SK-N-SH (cell line): Measurements from ENCODE around the gene MUC12. TPM values are rescaled to one million over a fixed set of nuclear protein-coding genes. Genes with fewer than 3 reads are reported as not detected.

Experiments
- CTCF ChIA-PET: fragments of 300-600, 350-600 bp; formaldehyde crosslinking; extraction: SDS; loops from one replicate; lab custom pipeline; 2021; lab: Yijun Ruan, JAX
- POLR2A ChIA-PET: fragments of 350-600 bp; sonication (Branson Sonifier 250); formaldehyde crosslinking; extraction: SDS; loops from one replicate; lab custom pipeline; 2020; ENCODE audit warnings: antibody characterized with exemption, inconsistent platforms; lab: Yijun Ruan, JAX
- DNase-seq: peaks from one replicate; pipeline ENCODE4 v3.0.0; 2012
- H2AFZ ChIP-seq: fragments of 200-600 bp; sonication (generic); 2 replicates; pipeline ENCODE4 v1.8.1; 2016; ENCODE audit warnings: antibody characterized with exemption, mild to moderate bottlenecking, low read depth
- H3F3A ChIP-seq: fragments of 200-600 bp; sonication (generic); replicated peaks from 2 replicates; pipeline ENCODE3; 2016; ENCODE audit warnings: antibody characterized with exemption, mild to moderate bottlenecking; ENCODE audit not compliant: insufficient read depth
- H3K27ac ChIP-seq, 2 experiments: fragments of 200-500 bp in 1 of 2; fragments of 200-600 bp in 1 of 2; sonication (Bioruptor generic) in 1 of 2; sonication (generic), shearing (Covaris generic) in 1 of 2; 2 replicates each; pipeline versions ENCODE4 v1.5.1 to v1.6.1; 2014 to 2016; ENCODE audit warnings: low read depth in 2 of 2, inconsistent platforms in 1 of 2, low read length in 1 of 2, mild to moderate bottlenecking in 1 of 2, mixed read lengths in 1 of 2
- H3K27me3 ChIP-seq: fragments of 200-600 bp; sonication (generic), shearing (Covaris generic); 2 replicates; pipeline ENCODE4 v1.6.1; 2016; ENCODE audit warnings: mixed run types; ENCODE audit not compliant: insufficient read depth
- H3K36me3 ChIP-seq, 2 experiments: fragments of 200-500 bp in 1 of 2; fragments of 200-600 bp in 1 of 2; sonication (Bioruptor generic) in 1 of 2; sonication (generic) in 1 of 2; replicated peaks in 1 of 2; 2 replicates each; pipeline versions ENCODE3 to v1.5.1; 2014 to 2016; ENCODE audit warnings: low read length in 1 of 2, mild to moderate bottlenecking in 1 of 2; ENCODE audit not compliant: insufficient read depth in 2 of 2, control insufficient read depth in 1 of 2
- H3K4me1 ChIP-seq, 2 experiments: fragments of 200-500 bp in 1 of 2; fragments of 200-600 bp in 1 of 2; sonication (Bioruptor generic) in 1 of 2; sonication (generic), shearing (Covaris generic) in 1 of 2; 2 replicates each; pipeline versions ENCODE4 v1.5.1 to v1.6.1; 2014 to 2016; ENCODE audit warnings: low read depth in 1 of 2, low read length in 1 of 2, mixed run types in 1 of 2; ENCODE audit not compliant: insufficient read depth in 2 of 2, control insufficient read depth in 1 of 2
- H3K4me2 ChIP-seq: fragments of 200-600 bp; sonication (generic), shearing (Covaris generic); 2 replicates; pipeline ENCODE4 v1.6.1; 2017; ENCODE audit warnings: mixed run types
- H3K4me3 ChIP-seq, 2 experiments: fragments of 200-500 bp in 1 of 2; fragments of 200-600 bp in 1 of 2; sonication (Bioruptor generic) in 1 of 2; sonication (generic), shearing (Covaris generic) in 1 of 2; 2 replicates each; pipeline versions ENCODE4 v1.5.1 to v1.8.1; 2014 to 2016; ENCODE audit warnings: low read depth in 2 of 2, inconsistent platforms in 1 of 2, low read length in 1 of 2, mild to moderate bottlenecking in 1 of 2, mixed read lengths in 1 of 2, moderate library complexity in 1 of 2
- H3K79me2 ChIP-seq: fragments of 200-600 bp; sonication (generic); 2 replicates; pipeline ENCODE4 v1.8.1; 2017; ENCODE audit warnings: mild to moderate bottlenecking; ENCODE audit not compliant: insufficient read depth
- H3K9ac ChIP-seq: fragments of 200-600 bp; sonication (generic); 2 replicates; pipeline ENCODE4 v1.6.1; 2017; ENCODE audit warnings: mixed run types
- H3K9me2 ChIP-seq: fragments of 200-600 bp; sonication (generic); 2 replicates; pipeline ENCODE4 v1.6.1; 2017; ENCODE audit warnings: mixed run types
- H3K9me3 ChIP-seq: fragments of 200-600 bp; sonication (generic); 2 replicates; pipeline ENCODE4 v1.6.1; 2017; ENCODE audit warnings: mixed run types, mild to moderate bottlenecking, moderate library complexity
- H4K20me1 ChIP-seq: fragments of 200-600 bp; sonication (generic); 2 replicates; pipeline ENCODE4 v1.6.1; 2017; ENCODE audit warnings: mild to moderate bottlenecking, mixed run types; ENCODE audit not compliant: insufficient read depth
- CHD2 ChIP-seq: fragments of 150-350 bp; IDR thresholded peaks from 2 replicates; pipeline ENCODE4 v1.6.1; 2018; ENCODE audit warnings: low read length; ENCODE audit not compliant: partially characterized antibody
- FOSL2 ChIP-seq: IDR thresholded peaks from 2 replicates; pipeline ENCODE4 v1.4.0; 2012; ENCODE audit warnings: low read depth, mild to moderate bottlenecking, moderate library complexity, borderline replicate concordance
- GABPA ChIP-seq: IDR thresholded peaks from 2 replicates; pipeline ENCODE4 v1.4.0; 2012; ENCODE audit warnings: low read depth, mild to moderate bottlenecking
- JUND ChIP-seq: IDR thresholded peaks from 2 replicates; pipeline ENCODE4 v1.4.0; 2012
- MEF2A ChIP-seq: IDR thresholded peaks from 2 replicates; pipeline ENCODE4 v1.4.0; 2012; ENCODE audit warnings: low read depth, borderline replicate concordance
- NFIC ChIP-seq: IDR thresholded peaks from 2 replicates; pipeline ENCODE4 v1.4.0; 2012; ENCODE audit warnings: borderline replicate concordance
- NRF1 ChIP-seq: IDR thresholded peaks from 2 replicates; pipeline ENCODE4 v1.6.1; 2012; ENCODE audit warnings: low read depth, mild to moderate bottlenecking, low read length
- RAD21 ChIP-seq: IDR thresholded peaks from 2 replicates; pipeline ENCODE4 v1.6.1; 2012; ENCODE audit warnings: mild to moderate bottlenecking, low read length
- RCOR1 ChIP-seq: fragments of 150-350 bp; IDR thresholded peaks from 2 replicates; pipeline ENCODE4 v1.6.1; 2017; ENCODE audit warnings: antibody characterized with exemption, low read length
- RFX5 ChIP-seq: IDR thresholded peaks from 2 replicates; pipeline ENCODE4 v1.6.1; 2012; ENCODE audit warnings: mild to moderate bottlenecking, improper control_type of control experiment, low read length
- SIN3A ChIP-seq: IDR thresholded peaks from 2 replicates; pipeline ENCODE4 v1.6.1; 2012; ENCODE audit warnings: low read depth, mild to moderate bottlenecking, low read length, moderate library complexity, borderline replicate concordance
- SMC3 ChIP-seq: IDR thresholded peaks from 2 replicates; pipeline ENCODE4 v1.6.1; 2012; ENCODE audit warnings: low read depth, low read length, improper control_type of control experiment
- TAF1 ChIP-seq: IDR thresholded peaks from 2 replicates; pipeline ENCODE4 v1.6.1; 2012; ENCODE audit warnings: low read depth, mild to moderate bottlenecking, low read length, moderate library complexity, borderline replicate concordance
- TCF12 ChIP-seq: IDR thresholded peaks from 2 replicates; pipeline ENCODE4 v1.4.0; 2012
- WGBS: methylation state at CpG from one replicate; pipeline ENCODE4 v1.1.6; 2017; ENCODE audit warnings: low lambda C conversion rate; 5-methylcytosine and 5-hydroxymethylcytosine counted together
- polyA plus RNA-seq, 3 experiments: library from polyadenylated mRNA; depleted of rRNA; stranded (reverse); fragments of >200 nt; gene quantifications; 2 replicates each; pipeline ENCODE4 v1.2.3, GENCODE V29; 2012
- TF ChIP-seq, protein P1 (sequence below): IDR thresholded peaks from 2 replicates; pipeline ENCODE4 v1.4.0; 2012; ENCODE audit warnings: low read depth, borderline replicate concordance
- TF ChIP-seq, protein P2 (sequence below): IDR thresholded peaks from 2 replicates; pipeline ENCODE4; 2012
- TF ChIP-seq, protein P3 (sequence below): IDR thresholded peaks from 2 replicates; pipeline ENCODE4 v1.6.1; 2012; ENCODE audit warnings: mild to moderate bottlenecking, low read depth, low read length, moderate library complexity
- TF ChIP-seq, protein P4 (sequence below): fragments of 150-350 bp; IDR thresholded peaks from 2 replicates; pipeline ENCODE4 v1.6.1; 2016; ENCODE audit warnings: mild to moderate bottlenecking, low read depth, low read length
- TF ChIP-seq, protein P5 (sequence below): IDR thresholded peaks from 2 replicates; pipeline ENCODE4 v1.4.0; 2012; ENCODE audit warnings: low read depth

MUC12 gene
- polyA plus RNA-seq, 1 of the 3 experiments (the other 2 are of a cell fraction): not detected

DNA sequence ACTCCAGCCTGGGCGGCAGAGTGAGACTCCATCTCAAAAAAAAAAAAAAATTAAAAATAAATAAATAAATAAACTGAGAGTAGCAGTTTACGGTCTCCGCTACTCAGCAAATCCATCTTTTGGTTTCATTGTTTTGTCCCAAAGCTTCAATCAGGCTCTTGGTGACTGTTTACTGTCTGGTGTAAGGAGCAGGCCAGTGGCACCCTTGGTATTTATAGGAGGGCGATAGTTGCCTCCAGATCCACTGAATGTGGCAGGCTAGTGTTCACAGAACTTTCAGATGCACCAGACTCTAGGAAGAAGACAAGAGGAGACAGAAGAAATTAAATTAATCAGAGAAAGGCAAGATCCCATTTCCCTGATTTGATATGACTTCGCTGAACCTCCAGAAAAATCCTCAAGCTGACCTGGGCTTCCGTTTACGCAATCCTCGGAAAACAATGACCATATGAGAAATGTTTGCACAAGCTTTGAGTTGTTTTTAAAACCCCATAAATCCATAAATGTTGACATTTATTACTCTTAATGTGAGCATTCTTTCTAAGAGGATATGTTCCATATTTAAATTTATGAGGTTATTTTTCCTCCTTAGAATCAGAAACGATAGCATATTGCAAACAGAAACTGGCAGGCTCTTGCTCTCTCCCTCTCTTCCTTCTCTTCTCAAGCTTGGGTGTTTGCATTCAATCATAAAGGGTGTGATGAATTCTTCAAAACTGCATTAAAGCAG, 27.2 kb upstream of the MUC12 start:
- DNase-seq: no peak
- H3K4me1 ChIP-seq: no peaks in the 10 kb centered on the region
- H3F3A ChIP-seq: no peaks in the 10 kb centered on the region
- H3K36me3 ChIP-seq: no peaks in the 10 kb centered on the region
- ChIA-PET POLR2A (no interaction called here), CTCF (interaction anchor here (0.9 to 2.9 kb wide), 5 partner anchors 48 to 373 kb away, joined by 3 to 9 read pairs (median 3); no protein-coding TSS in a partner anchor)
- H3K27me3 ChIP-seq: peaks cover 46% of the 10 kb centered on the region
- H3K9me2 ChIP-seq: no peaks in the 10 kb centered on the region
- H3K79me2 ChIP-seq: no peaks in the 10 kb centered on the region
- no peaks in the 10 kb centered on the region for H3K9me3 ChIP-seq
- TF ChIP-seq MEF2A: no peak
- TF ChIP-seq NFIC: no peak
- TF ChIP-seq GABPA: no peak
- TF ChIP-seq RFX5: no peak
- no peak for TF ChIP-seq FOSL2
- no peak for TF ChIP-seq RCOR1
- TF ChIP-seq, protein P1, sequence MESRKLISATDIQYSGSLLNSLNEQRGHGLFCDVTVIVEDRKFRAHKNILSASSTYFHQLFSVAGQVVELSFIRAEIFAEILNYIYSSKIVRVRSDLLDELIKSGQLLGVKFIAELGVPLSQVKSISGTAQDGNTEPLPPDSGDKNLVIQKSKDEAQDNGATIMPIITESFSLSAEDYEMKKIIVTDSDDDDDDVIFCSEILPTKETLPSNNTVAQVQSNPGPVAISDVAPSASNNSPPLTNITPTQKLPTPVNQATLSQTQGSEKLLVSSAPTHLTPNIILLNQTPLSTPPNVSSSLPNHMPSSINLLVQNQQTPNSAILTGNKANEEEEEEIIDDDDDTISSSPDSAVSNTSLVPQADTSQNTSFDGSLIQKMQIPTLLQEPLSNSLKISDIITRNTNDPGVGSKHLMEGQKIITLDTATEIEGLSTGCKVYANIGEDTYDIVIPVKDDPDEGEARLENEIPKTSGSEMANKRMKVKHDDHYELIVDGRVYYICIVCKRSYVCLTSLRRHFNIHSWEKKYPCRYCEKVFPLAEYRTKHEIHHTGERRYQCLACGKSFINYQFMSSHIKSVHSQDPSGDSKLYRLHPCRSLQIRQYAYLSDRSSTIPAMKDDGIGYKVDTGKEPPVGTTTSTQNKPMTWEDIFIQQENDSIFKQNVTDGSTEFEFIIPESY: no peak
- TF ChIP-seq JUND: no peak
- TF ChIP-seq, protein P2, sequence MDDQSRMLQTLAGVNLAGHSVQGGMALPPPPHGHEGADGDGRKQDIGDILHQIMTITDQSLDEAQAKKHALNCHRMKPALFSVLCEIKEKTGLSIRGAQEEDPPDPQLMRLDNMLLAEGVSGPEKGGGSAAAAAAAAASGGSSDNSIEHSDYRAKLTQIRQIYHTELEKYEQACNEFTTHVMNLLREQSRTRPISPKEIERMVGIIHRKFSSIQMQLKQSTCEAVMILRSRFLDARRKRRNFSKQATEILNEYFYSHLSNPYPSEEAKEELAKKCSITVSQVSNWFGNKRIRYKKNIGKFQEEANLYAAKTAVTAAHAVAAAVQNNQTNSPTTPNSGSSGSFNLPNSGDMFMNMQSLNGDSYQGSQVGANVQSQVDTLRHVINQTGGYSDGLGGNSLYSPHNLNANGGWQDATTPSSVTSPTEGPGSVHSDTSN: no peak
- TF ChIP-seq, protein P3, sequence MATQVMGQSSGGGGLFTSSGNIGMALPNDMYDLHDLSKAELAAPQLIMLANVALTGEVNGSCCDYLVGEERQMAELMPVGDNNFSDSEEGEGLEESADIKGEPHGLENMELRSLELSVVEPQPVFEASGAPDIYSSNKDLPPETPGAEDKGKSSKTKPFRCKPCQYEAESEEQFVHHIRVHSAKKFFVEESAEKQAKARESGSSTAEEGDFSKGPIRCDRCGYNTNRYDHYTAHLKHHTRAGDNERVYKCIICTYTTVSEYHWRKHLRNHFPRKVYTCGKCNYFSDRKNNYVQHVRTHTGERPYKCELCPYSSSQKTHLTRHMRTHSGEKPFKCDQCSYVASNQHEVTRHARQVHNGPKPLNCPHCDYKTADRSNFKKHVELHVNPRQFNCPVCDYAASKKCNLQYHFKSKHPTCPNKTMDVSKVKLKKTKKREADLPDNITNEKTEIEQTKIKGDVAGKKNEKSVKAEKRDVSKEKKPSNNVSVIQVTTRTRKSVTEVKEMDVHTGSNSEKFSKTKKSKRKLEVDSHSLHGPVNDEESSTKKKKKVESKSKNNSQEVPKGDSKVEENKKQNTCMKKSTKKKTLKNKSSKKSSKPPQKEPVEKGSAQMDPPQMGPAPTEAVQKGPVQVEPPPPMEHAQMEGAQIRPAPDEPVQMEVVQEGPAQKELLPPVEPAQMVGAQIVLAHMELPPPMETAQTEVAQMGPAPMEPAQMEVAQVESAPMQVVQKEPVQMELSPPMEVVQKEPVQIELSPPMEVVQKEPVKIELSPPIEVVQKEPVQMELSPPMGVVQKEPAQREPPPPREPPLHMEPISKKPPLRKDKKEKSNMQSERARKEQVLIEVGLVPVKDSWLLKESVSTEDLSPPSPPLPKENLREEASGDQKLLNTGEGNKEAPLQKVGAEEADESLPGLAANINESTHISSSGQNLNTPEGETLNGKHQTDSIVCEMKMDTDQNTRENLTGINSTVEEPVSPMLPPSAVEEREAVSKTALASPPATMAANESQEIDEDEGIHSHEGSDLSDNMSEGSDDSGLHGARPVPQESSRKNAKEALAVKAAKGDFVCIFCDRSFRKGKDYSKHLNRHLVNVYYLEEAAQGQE: no peak
- TF ChIP-seq TCF12: no peak
- no peak for TF ChIP-seq RAD21
- TF ChIP-seq, protein P4, sequence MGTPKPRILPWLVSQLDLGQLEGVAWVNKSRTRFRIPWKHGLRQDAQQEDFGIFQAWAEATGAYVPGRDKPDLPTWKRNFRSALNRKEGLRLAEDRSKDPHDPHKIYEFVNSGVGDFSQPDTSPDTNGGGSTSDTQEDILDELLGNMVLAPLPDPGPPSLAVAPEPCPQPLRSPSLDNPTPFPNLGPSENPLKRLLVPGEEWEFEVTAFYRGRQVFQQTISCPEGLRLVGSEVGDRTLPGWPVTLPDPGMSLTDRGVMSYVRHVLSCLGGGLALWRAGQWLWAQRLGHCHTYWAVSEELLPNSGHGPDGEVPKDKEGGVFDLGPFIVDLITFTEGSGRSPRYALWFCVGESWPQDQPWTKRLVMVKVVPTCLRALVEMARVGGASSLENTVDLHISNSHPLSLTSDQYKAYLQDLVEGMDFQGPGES: no peak
- TF ChIP-seq NRF1: no peak
- no peak for TF ChIP-seq CHD2
- no peak for TF ChIP-seq SMC3
- TF ChIP-seq TAF1: no peak
- no peak for TF ChIP-seq SIN3A
- TF ChIP-seq, protein P5, sequence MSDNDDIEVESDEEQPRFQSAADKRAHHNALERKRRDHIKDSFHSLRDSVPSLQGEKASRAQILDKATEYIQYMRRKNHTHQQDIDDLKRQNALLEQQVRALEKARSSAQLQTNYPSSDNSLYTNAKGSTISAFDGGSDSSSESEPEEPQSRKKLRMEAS: no peak
- H4K20me1 ChIP-seq: no peaks in the 10 kb centered on the region
- peak overlapping the region; percentile 38; the same call in 1 of the 2 replicates for H2AFZ ChIP-seq
- WGBS: 38% methylated on average over 9 of the region's 9 CpGs
- H3K9ac ChIP-seq: no peak overlapping the region
- H3K4me3 ChIP-seq: peak overlapping the region in 1 of 2 experiments; percentile 6; a peak in 1 of 4 replicates
- no peak overlapping the region for H3K27ac ChIP-seq
- H3K4me2 ChIP-seq: peak overlapping the region; percentile 46
